Posterior cingulate gyrus (tissue), 11 donors: ENCODE data around the gene GNB5.
"Not testable (repeated sequence)": the region's sequence is repeated elsewhere in the genome, so short reads cannot be mapped to it uniquely, and the experiment has no call there.

Experiments used
- DNase-seq, 10 donors: peaks; one replicate each; pipeline versions ENCODE4 v3.0.0 to v3.0.0-alpha.2; 2020 to 2021; ENCODE audit warnings: mixed read lengths in 3 of 10
- intact Hi-C: fragments of 100-400 bp; cut with DNase I; formaldehyde crosslinking; loops from one replicate; pipeline ENCODE4 v1.15.1; 2023

GNB5 gene

GRCh38 chr15:52172869-52173268, 18.3 kb downstream of the GNB5 start:
- DNase-seq = no peak
- intact Hi-C loops = no loop called here

- peak in 1 of 10 donors; percentile 52 for DNase-seq
- intact Hi-C loops = no loop called here
Measured at GRCh38 chr15:52171807-52172206, 19.4 kb downstream of the GNB5 start.

- DNase-seq = peak in 1 of 10 donors; percentile 46
Measured at GRCh38 chr15:52171386-52171785, 19.8 kb downstream of the GNB5 start.

GRCh38 chr15:52170199-52170598, 21.0 kb downstream of the GNB5 start:
- intact Hi-C loops, DNase-seq: not testable (repeated sequence)

More at GRCh38 chr15:52171386-52171785, 19.8 kb downstream of the GNB5 start:
- intact Hi-C loops = no loop called here

GRCh38 chr15:52165494-52166131, 25.6 kb downstream of the GNB5 start:
- DNase-seq, intact Hi-C loops: not testable (repeated sequence)

- intact Hi-C loops = no loop called here
- DNase-seq = no peak
Measured at GRCh38 chr15:52164631-52165265, 26.4 kb downstream of the GNB5 start.

- intact Hi-C loops = no loop called here
- DNase-seq = peak in 1 of 10 donors; percentile 62
Measured at GRCh38 chr15:52163321-52164190, 27.6 kb downstream of the GNB5 start.

- intact Hi-C loops = no loop called here
- peak in 1 of 10 donors; percentile 51 for DNase-seq
Measured at GRCh38 chr15:52162876-52163275, 28.3 kb downstream of the GNB5 start.

- no peak for DNase-seq
- intact Hi-C loops = no loop called here
Measured at GRCh38 chr15:52162260-52162659, 28.9 kb downstream of the GNB5 start.

- intact Hi-C loops = no loop called here
- peak in 1 of 10 donors; percentile 63 for DNase-seq
Measured at GRCh38 chr15:52161406-52161966, 29.7 kb downstream of the GNB5 start.

- peak in 1 of 10 donors; percentile 65 for DNase-seq
- intact Hi-C loops = no loop called here
Measured at GRCh38 chr15:52159645-52160044, 31.5 kb downstream of the GNB5 start.

GRCh38 chr15:52158084-52158765, 33.0 kb downstream of the GNB5 start:
- intact Hi-C loops = no loop called here
- DNase-seq = peak in 1 of 10 donors; percentile 44

GRCh38 chr15:52155878-52156277, 35.3 kb downstream of the GNB5 start:
- DNase-seq = no peak
- intact Hi-C loops = no loop called here

- peak in 1 of 10 donors; percentile 65 for DNase-seq
- intact Hi-C loops = no loop called here
Measured at GRCh38 chr15:52154896-52155865, 36.0 kb downstream of the GNB5 start.

- peak in 1 of 10 donors; percentile 67 for DNase-seq
- intact Hi-C loops = no loop called here
Measured at GRCh38 chr15:52153900-52154895, 37.0 kb downstream of the GNB5 start.

- intact Hi-C loops = no loop called here
- DNase-seq = peak in 1 of 10 donors; percentile 19
Measured at GRCh38 chr15:52151353-52151752, 39.8 kb downstream of the GNB5 start.

- intact Hi-C loops = no loop called here
- DNase-seq = peak in 1 of 10 donors; percentile 7
Measured at GRCh38 chr15:52150871-52151270, 40.3 kb downstream of the GNB5 start.
